Measurements from ENCODE around the gene FOXL1.

Gene FOXL1

GRCh38 chr16:86579268-86580062 is 1.1 kb downstream of the FOXL1 start:
- TF ChIP-seq ZNF184 (tag by site-specific recombination; IDR thresholded peaks at IDR 0.05) (no peak), ZNF394 (tag by site-specific recombination; IDR thresholded peaks at IDR 0.05; ENCODE audit: borderline replicate concordance) (no peak), ZNF747 (tag by site-specific recombination; IDR thresholded peaks at IDR 0.05) (no peak), YY2 (tag by site-specific recombination; IDR thresholded peaks at IDR 0.05) (no peak)
- TF ChIP-seq, protein P1, sequence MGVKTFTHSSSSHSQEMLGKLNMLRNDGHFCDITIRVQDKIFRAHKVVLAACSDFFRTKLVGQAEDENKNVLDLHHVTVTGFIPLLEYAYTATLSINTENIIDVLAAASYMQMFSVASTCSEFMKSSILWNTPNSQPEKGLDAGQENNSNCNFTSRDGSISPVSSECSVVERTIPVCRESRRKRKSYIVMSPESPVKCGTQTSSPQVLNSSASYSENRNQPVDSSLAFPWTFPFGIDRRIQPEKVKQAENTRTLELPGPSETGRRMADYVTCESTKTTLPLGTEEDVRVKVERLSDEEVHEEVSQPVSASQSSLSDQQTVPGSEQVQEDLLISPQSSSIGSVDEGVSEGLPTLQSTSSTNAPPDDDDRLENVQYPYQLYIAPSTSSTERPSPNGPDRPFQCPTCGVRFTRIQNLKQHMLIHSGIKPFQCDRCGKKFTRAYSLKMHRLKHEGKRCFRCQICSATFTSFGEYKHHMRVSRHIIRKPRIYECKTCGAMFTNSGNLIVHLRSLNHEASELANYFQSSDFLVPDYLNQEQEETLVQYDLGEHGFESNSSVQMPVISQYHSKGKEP (tag by site-specific recombination; IDR thresholded peaks at IDR 0.05), result no peak
- TF ChIP-seq, protein P2, sequence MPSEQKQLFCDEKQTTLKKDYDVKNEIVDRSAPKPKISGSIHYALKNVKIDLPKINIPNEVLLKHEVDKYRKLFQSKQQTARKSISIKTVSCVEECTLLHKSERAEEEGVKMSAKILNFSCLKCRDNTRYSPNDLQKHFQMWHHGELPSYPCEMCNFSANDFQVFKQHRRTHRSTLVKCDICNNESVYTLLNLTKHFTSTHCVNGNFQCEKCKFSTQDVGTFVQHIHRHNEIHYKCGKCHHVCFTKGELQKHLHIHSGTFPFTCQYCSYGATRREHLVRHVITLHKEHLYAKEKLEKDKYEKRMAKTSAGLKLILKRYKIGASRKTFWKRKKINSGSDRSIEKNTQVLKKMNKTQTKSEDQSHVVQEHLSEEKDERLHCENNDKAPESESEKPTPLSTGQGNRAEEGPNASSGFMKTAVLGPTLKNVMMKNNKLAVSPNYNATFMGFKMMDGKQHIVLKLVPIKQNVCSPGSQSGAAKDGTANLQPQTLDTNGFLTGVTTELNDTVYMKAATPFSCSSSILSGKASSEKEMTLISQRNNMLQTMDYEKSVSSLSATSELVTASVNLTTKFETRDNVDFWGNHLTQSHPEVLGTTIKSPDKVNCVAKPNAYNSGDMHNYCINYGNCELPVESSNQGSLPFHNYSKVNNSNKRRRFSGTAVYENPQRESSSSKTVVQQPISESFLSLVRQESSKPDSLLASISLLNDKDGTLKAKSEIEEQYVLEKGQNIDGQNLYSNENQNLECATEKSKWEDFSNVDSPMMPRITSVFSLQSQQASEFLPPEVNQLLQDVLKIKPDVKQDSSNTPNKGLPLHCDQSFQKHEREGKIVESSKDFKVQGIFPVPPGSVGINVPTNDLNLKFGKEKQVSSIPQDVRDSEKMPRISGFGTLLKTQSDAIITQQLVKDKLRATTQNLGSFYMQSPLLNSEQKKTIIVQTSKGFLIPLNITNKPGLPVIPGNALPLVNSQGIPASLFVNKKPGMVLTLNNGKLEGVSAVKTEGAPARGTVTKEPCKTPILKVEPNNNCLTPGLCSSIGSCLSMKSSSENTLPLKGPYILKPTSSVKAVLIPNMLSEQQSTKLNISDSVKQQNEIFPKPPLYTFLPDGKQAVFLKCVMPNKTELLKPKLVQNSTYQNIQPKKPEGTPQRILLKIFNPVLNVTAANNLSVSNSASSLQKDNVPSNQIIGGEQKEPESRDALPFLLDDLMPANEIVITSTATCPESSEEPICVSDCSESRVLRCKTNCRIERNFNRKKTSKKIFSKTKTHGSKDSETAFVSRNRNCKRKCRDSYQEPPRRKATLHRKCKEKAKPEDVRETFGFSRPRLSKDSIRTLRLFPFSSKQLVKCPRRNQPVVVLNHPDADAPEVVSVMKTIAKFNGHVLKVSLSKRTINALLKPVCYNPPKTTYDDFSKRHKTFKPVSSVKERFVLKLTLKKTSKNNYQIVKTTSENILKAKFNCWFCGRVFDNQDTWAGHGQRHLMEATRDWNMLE (tag by site-specific recombination; conservative IDR thresholded peaks at IDR 0.05; ENCODE audit: low read depth), result no peak
- TF ChIP-seq, protein P3, sequence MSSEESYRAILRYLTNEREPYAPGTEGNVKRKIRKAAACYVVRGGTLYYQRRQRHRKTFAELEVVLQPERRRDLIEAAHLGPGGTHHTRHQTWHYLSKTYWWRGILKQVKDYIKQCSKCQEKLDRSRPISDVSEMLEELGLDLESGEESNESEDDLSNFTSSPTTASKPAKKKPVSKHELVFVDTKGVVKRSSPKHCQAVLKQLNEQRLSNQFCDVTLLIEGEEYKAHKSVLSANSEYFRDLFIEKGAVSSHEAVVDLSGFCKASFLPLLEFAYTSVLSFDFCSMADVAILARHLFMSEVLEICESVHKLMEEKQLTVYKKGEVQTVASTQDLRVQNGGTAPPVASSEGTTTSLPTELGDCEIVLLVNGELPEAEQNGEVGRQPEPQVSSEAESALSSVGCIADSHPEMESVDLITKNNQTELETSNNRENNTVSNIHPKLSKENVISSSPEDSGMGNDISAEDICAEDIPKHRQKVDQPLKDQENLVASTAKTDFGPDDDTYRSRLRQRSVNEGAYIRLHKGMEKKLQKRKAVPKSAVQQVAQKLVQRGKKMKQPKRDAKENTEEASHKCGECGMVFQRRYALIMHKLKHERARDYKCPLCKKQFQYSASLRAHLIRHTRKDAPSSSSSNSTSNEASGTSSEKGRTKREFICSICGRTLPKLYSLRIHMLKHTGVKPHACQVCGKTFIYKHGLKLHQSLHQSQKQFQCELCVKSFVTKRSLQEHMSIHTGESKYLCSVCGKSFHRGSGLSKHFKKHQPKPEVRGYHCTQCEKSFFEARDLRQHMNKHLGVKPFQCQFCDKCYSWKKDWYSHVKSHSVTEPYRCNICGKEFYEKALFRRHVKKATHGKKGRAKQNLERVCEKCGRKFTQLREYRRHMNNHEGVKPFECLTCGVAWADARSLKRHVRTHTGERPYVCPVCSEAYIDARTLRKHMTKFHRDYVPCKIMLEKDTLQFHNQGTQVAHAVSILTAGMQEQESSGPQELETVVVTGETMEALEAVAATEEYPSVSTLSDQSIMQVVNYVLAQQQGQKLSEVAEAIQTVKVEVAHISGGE (tag by site-specific recombination; conservative IDR thresholded peaks at IDR 0.05; ENCODE audit: low read depth), result no peak
- TF ChIP-seq, protein P4, sequence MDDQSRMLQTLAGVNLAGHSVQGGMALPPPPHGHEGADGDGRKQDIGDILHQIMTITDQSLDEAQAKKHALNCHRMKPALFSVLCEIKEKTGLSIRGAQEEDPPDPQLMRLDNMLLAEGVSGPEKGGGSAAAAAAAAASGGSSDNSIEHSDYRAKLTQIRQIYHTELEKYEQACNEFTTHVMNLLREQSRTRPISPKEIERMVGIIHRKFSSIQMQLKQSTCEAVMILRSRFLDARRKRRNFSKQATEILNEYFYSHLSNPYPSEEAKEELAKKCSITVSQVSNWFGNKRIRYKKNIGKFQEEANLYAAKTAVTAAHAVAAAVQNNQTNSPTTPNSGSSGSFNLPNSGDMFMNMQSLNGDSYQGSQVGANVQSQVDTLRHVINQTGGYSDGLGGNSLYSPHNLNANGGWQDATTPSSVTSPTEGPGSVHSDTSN (CRISPR knock-in tag; IDR thresholded peaks at IDR 0.05), result no peak
- POLR2A ChIA-PET, result no interaction called here
- Histone ChIP-seq H3K36me3 (ENCODE audit: control insufficient read depth in 2 of 2, insufficient read depth in 1 of 2, low read length in 2 of 2) (no peaks in the 10 kb centered on the region), H3K9me3 (ENCODE audit: control insufficient read depth, insufficient read depth, low read depth, low read length) (no peaks in the 10 kb centered on the region), H3K4me1 (ENCODE audit: control insufficient read depth, insufficient read depth, low read length) (peaks cover 3% of the 10 kb centered on the region; the same call in 1 of the 2 replicates), H3K27ac (ENCODE audit: extremely low read depth, low read depth, low read length) (no peak overlapping the region), H3K4me3 (ENCODE audit: low read depth, low read length) (no peak overlapping the region)
- CTCF ChIA-PET, result interaction anchor here (0.6 kb wide), 1 partner anchor 350 kb away, joined by 4 read pairs; no protein-coding TSS in a partner anchor

DNA sequence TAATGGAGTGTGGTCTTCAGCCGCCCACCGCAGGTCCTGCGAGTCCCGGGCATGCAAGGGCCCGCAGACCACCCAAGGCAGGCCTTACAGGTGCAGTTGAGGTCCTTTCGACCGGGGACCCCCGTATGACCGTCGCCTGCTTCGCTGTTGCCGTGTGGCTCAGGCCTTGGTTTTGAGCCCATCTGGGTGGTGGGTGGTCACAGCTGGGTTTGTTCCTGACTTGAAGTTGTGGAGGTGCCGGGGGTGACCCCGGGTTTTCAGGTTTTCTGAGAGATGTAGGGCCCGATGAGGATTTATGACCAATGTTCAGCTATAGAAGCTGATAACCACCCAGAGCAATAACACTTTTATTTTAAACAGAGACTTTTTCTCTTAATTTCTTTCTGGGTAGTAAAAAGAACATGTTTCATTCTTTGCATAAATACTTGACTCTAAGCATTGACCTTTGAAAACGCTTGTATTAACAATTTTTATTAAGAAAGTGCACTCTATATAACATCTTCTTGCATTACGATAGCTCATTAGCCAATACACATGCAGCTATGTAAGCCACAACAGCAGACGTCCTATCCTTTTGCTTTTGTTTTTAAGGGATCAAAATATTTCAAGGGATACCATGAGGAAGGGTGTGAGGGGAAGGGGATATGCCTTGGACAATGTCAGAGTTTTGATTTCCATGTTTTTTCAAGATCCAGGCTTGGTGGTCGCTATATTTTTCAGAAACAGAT is 1.9 kb downstream of the FOXL1 start:
- CTCF ChIA-PET, result interaction anchor here (0.6 kb wide), 2 partner anchors 181 to 349 kb away, joined by 3 to 4 read pairs; no protein-coding TSS in a partner anchor
- Histone ChIP-seq H3K36me3 (ENCODE audit: control insufficient read depth in 2 of 2, insufficient read depth in 1 of 2, low read length in 2 of 2) (no peaks in the 10 kb centered on the region), H3K27ac (ENCODE audit: extremely low read depth, low read depth, low read length) (no peak overlapping the region), H3K4me3 (ENCODE audit: low read depth, low read length) (no peak overlapping the region), H3K4me1 (ENCODE audit: control insufficient read depth, insufficient read depth, low read length) (peaks cover 3% of the 10 kb centered on the region; the same call in 1 of the 2 replicates), H3K9me3 (ENCODE audit: control insufficient read depth, insufficient read depth, low read depth, low read length) (no peaks in the 10 kb centered on the region)
- POLR2A ChIA-PET, result no interaction called here
- TF ChIP-seq ZNF837 (tag by site-specific recombination; IDR thresholded peaks at IDR 0.05) (no peak), ZFP69B (tag by site-specific recombination; IDR thresholded peaks at IDR 0.05) (no peak), ZNF202 (tag by site-specific recombination; IDR thresholded peaks at IDR 0.05; ENCODE audit: borderline replicate concordance) (no peak), ZNF623 (tag by site-specific recombination; IDR thresholded peaks at IDR 0.05) (no peak), ZSCAN30 (tag by site-specific recombination; IDR thresholded peaks at IDR 0.05) (no peak), ZNF366 (tag by site-specific recombination; conservative IDR thresholded peaks at IDR 0.05) (no peak), YY2 (tag by site-specific recombination; IDR thresholded peaks at IDR 0.05) (no peak), ZNF248 (tag by site-specific recombination; IDR thresholded peaks at IDR 0.05) (no peak), ZNF501 (tag by site-specific recombination; IDR thresholded peaks at IDR 0.05) (no peak), SETDB1 (IDR thresholded peaks at IDR 0.05; ENCODE audit: insufficient read length, low read length) (no peak), EGR2 (tag by site-specific recombination; IDR thresholded peaks at IDR 0.05; ENCODE audit: low read depth) (no peak)
- TF ChIP-seq, protein P5, sequence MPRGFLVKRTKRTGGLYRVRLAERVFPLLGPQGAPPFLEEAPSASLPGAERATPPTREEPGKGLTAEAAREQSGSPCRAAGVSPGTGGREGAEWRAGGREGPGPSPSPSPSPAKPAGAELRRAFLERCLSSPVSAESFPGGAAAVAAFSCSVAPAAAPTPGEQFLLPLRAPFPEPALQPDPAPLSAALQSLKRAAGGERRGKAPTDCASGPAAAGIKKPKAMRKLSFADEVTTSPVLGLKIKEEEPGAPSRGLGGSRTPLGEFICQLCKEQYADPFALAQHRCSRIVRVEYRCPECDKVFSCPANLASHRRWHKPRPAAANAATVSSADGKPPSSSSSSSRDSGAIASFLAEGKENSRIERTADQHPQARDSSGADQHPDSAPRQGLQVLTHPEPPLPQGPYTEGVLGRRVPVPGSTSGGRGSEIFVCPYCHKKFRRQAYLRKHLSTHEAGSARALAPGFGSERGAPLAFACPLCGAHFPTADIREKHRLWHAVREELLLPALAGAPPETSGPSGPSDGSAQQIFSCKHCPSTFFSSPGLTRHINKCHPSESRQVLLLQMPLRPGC (tag by site-specific recombination; IDR thresholded peaks at IDR 0.05), result no peak

Data from HEK293 (cell line).